ENCODE measurements around the gene MAPKAP1.

The MAPKAP1 gene

DNA sequence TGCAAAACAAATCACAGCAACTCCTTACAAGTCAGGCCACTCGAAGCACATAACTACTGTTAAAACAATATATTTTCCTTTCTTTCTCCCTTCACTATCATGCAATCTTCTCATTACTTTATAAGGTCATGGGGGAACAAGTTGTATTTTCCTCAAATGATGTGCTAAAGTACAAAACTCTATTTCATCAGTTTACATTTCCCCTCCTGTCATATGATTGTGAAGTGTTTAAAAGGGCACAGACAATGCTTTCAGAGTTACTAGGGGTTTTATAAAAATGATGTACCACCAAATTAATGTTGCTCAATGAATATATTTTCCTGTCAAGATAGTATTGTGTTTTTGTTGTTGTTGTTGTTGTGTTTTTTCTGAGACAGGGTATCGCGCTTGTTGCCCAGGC, 34.1 kb downstream of the MAPKAP1 start:
- DNase-seq = no peak

DNA sequence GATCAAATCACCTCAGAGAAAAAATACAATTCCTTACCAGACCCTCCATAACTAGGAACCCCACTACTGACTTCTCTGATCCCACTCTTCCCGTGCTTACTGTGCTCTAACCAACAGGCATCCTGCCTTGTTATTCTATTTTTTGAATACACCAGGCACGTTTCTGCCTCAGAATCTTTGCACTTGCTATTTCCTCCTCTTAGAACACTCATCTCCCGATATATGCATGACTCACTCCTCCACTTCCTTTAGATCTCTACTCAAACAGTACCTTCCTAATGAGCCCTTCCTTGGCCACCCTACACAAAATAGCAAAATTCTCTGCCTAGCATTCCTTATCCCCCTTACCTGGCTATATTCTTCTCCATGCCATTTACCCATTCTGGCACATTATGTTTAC, 43.9 kb downstream of the MAPKAP1 start:
- no peak for DNase-seq

DNA sequence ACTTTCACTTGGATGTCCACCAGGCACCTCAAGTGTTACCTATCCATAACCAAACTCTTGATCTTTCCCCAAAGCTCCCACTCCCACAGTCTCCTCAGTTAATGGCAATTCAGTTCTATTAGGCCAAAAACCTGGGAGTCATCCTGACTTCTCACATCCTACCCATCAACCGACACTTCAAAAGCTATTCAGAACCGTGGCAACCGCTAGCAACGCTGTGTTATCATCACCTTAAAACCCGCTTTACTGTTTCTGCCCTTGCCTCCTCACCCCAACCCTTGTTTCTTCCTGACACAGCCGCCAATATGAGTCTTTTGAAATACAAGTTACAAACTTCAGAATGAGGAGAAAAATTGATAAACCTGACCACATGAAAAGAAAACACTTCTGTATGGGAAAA, 46.5 kb downstream of the MAPKAP1 start:
- no peak for DNase-seq

DNA sequence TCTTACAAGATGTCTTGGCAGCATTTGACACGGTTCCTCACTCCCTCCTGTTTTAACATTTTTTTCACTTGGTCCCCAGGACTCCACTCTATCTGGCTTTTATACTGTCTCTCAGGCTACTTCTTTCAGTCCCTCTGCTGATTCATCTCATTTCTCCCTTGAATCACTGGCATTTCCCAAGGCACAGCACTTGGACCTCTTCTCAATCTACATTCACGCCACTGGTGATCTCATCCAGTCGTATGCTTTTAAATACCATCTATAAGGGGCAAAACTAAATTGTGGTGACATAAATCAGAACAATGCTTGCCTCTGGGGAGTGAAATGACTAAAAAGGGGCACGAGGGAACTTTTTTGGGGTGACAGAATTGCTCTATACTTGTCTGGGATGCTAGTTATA, 47.1 kb downstream of the MAPKAP1 start:
- DNase-seq = no peak

DNA sequence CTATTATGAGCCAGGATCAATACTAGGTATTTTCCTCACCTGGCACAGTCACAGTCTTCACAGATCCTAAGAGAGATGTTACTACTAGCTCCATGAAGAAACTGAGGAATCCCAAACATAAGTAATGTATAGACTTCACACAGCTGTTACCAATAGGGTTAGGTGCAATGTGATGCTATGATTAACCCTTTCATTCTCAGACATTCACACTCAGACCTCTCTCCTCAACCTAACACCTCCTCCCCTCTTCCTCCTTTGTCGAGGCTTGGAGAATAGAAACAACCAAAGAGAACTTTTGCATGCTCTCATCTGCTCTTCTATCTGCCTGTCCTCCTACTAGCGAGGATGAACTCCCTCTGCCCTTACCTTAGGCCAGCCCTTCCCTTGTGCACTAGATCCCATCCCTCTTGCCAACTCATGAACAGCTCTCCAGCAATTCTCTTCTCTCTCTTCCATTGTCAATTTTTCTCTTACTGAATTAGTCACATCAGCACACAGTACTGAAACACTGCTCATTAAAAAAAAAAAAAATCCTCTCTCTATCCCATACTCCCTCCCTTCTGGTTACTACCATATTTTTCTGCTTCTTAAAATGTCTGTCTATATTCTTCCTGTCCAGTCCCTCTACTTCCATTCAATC, 47.7 kb downstream of the MAPKAP1 start:
- DNase-seq = no peak

DNA sequence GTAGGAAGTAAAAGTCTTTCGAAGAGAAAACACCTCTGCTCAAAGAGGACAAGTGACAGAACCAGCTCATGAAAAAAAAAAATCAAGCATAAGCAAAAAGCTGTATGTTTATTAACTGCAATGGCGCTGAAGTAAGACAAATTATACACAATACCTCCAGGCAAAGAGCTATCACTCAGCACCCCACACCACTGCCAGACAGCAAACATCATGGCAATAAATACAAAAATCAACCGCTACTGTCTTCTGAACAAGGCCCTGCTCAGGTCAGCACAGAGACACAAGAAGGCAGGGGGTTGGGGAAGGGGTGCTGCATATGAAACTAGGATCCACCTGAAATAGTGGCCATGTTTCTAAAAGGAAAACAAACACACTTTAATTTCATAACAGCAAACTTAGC, 50.4 kb downstream of the MAPKAP1 start:
- DNase-seq = no peak

DNA sequence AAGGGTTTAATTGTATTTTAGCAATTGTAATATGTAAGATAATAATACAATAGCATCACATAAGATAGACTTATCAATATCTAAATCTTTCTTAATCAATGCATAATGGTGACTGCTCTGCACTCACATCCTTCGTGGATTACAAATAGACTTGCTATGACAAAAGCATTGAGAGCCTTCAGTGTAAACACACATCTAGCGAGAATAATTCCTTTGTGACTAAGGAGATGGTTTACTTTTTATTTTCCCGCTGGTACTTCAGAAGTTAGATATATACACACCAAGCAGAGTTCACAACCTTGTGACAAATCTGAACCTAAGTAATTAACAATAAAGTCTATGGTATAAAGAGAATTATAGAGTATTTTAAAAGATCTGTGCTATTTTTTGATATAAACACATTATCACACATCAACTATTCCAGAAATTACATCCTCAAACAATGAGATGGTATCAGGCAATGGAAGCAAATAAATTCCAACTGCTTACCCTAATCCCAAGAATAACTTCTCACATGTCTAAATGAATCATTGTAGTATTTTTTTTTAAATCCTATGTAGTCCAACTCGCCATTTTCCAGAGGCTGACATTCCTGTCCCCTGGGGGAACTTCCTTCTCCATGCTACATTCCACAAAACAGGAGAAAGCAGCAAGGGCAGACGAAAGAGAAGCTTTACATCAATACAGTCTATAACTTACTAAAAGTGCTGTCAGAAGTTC, 51.2 kb downstream of the MAPKAP1 start:
- no peak for DNase-seq

DNA sequence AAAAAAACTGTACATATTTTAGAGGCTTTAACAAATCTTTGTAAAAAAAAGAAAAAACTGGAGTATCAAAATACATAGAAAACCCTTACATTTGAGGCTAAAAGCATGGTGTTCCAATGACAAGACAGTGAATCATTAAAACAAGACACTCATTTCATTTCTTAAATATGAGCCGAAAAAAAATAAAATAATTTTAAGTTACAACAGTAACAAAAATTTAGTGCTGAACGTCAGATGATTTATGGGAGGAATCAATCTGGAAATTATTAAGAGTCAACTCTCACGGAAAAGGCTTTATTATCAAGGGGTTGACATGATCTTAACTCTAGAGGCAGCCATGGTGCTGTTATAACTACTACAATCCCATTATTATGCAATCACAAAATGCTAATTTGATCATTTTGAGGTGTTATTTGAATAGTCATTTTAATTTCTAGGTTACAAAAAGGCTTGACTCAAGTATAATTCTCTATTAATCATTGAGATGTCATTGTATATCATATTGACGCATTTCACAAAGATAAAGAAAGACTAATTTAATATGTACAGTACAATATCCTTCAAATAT, 51.9 kb downstream of the MAPKAP1 start:
- no peak for DNase-seq

DNA sequence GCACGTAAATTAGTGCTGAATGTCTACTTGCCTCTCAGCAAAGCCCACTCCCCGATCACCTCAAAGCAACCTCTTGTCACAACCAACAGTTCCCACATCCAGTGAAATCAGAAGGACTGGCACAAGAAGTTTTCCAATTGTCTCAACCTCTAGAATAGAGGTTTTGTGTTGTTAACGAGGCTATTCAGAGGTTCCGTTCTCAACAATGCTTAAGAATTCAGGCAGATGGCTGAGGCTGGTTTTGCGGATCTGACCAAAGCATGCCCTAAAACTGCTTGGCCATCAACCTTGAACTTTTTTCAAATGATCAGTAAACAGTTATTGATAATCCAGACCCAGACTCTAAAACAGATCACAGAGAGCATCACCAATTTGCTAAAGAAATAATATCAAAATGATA, 52.9 kb downstream of the MAPKAP1 start:
- DNase-seq = no peak

DNA sequence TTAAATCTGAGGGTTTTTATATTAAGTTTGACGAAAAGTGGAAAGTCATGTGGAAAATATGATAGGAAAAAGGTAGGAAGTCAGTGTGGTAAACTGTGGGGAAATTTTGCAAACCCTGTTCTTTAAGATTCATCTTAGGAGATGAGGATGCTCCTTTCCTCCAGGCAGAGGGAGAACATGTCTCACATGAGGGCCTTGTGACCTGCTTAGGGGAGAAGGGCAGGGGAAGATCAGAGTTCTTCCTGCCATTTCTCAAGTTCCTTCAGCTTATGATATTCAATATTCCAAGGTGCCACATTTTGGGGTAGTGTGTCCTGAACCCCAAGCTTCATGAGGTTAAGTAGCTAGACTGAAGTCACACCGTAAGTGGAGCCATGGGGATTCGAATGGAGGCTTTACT, 53.7 kb downstream of the MAPKAP1 start:
- DNase-seq = no peak

DNA sequence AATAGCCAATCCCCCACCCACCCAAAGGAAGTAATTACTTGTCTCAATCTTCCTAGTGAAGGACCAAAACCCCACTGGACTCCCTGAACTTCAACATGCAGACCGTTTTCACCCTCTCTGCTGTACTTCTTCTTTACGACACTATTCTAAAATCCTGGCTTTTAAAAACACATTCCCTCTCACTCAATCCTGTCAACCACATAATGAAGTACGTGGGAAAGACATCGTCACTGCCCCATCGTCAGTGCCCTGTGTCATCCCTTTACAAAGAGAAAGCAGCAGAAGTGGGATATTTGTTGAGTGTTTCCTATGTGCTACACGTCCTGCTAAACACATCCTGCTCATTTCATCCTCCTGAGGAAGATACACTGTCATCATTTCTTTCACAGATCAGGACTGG, 54.2 kb downstream of the MAPKAP1 start:
- DNase-seq = no peak

DNA sequence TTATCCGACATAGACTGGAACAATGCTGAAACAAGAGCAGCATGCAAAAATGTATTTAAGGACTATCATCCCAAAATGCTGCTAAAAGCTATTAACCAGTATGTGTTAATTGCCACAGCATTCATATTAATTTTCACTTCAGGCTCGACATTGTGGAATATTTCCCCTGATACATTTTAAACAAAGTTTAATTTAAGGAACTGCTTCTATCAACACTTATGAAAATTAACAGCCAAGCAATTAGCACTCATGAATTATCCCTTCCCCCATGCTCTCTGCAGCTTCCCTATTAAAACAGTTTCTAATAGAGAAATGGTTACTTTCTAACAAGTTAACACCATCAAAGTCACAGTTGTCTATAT, 54.8 kb downstream of the MAPKAP1 start:
- DNase-seq = no peak

DNA sequence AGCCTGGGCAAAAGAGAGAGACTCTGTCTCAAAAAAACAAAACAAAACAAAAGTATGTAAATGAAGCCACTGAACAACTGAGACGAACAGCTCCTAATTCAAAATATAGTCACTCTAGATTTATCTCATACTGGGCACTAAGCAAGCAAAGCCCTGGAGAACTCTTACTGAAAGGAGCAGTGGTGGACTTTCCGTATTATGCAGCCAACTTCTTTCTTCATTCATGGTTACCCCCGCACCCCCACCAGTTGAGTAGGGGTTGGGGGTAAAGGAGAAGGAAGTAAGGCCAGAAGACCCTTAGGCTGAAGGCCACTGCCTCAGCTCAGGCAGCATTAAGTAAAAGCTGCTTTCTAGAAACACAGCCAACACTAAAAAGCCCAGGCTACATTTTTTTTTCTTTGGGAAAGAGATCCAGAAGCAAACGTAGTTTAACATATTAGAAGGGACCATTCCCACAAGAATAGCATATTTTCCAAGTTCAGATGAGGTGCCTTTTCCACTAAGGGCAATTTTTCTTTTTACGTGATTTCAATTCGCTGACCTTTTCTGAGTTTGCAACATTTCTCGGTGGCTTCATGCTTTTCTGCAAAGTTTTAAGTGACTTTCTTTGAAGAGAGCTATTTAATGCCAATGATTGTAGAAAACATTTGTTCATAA, 55.3 kb downstream of the MAPKAP1 start:
- no peak for DNase-seq

DNA sequence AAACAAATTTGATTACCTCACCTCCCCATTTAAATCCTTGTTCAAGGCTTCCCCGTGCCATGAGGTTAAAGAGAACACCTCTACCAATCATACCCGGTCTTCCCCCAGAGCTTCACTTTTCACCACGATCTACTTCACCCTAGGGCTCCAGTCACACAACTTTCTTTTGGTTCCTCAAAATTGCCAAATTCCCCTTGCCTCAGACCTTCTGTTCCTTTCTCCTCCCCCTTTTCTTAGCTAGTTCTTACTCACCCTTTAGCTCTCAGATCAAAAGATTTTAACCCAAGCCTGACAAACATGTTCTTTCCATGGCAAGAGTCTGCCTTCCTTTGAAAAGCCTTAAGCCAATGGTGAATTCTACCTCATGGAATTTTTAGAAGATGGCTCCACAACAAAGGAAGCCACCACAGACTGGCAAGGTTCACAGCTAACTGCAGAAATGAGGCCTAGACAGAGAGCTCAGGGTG, 56.7 kb downstream of the MAPKAP1 start:
- no peak for DNase-seq

DNA sequence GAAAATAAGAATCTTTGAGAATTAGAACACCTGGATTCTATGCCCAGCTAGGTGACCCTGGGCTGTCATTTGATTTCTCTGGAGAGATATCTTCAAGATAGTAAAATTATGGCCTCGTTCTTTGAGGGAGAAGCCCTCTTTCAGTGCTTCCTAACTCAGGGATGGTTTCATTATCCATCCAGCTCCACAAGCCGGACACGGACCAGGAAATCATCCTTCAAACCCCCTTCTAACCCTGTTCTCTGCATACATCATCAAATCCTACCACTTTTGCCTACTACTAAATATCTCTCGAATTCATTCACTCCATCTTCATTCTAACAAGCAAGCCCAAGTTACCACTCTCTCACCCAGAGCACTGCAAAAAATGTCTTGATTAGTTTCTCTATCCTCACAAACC, 57.2 kb downstream of the MAPKAP1 start:
- no peak for DNase-seq

DNA sequence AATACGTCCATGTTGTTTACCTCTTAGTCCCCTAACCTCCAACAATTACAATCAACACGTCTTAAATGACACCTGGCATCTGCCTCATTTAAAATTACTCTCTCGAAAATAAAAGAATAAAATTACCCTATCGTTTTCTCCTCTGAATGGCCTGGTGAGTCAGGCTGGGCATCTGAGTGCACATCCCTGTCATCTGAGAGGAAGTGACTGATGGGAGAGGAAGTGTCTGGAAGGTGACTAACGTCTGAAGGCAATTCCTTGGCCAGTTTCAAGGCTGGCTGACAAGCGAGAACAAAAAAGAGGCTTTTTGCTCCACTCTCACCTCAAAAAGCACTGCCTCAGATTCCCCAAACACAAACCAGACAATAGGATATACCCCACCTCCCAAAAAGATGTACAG, 57.7 kb downstream of the MAPKAP1 start:
- no peak for DNase-seq

DNA sequence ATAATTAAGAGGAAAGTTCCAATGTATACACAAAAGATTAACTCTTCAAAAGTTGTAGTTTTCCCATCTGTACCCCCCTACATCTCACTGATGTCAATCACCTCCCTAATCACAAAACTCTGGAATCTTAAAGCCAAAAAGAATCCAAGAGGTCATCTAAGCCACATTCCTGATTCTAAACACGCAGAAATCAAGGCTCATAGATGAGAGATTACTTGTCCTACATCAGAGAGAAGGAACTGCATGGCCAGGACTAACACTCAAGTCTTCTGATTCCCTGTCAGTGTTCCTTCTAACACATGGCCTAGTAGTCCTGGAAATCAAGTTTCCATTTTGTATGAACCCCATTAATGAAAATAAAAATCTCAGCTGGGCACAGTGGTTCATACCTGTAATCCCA, 58.7 kb downstream of the MAPKAP1 start:
- DNase-seq = no peak

DNA sequence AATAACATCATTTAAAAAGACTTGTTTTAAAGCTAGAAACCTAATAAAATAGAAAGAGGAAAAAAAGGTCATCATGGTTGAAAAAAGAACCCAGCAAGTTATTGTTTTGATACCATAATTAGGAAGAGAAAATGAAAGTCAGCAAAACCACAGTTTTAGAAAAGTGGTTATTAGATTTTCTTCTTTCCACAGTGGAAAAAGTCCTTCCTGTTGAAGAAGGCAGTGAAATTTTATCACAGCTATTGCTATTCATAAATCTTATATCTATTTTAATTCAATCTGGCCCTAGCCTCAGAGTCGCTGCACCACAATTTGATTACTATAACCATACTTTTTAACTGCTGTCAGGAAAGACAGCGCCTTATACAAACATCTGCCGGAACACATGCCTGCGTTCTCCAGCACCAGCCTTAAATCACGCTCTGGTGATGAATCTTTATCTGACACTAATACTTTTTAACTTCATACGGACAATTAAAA, 60.3 kb downstream of the MAPKAP1 start:
- no peak for DNase-seq

DNA sequence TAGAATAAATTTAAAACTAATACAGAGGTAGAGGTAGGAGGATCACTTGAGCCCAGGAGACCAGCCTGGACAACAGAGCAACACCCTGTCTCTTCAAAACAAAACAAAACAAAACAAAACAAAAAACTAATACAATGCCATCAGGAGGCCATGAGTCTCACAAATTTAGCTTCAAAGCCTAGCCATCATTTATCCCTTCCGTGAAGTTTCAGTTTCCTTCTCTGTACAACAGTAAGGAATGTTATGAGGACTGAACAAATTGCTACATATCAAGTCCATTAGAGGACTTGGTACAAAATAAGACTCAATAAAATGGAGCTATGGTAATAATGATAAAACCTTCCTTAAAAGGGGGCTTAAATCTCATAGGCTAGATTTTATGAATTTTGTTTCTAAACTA, 60.8 kb downstream of the MAPKAP1 start:
- DNase-seq = no peak

DNA sequence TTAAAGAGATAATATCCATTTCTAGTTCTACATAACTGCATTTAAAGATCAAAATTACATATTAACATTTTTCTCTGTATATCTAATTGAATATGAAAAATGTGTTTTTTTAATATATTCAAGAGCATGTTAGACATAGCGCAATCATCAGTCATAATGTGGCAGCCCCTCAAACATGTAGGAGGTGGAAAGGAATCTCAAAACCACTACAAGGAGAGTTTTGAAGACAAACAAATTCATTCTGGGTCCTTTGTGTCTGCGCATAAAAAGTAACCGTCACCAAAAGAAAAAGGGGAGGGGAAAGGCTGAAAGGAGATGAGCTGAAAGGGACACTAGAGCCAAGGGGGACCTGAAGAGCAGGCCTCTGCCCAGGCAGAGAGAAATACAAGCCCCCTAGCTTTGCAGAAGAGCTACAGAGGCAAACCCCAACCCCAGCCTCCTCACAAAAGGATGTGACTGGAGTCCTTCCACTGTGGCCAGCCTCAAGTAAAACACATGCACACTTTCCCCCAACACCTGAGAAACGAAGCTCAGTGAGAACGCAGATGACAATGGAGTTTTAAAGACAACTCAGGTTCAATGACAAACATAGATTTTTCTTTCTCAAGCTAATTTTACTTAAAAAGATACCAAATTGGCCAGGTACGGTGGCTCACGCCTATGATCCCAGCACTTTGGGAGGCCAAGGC, 62.0 kb downstream of the MAPKAP1 start:
- DNase-seq = no peak

DNA sequence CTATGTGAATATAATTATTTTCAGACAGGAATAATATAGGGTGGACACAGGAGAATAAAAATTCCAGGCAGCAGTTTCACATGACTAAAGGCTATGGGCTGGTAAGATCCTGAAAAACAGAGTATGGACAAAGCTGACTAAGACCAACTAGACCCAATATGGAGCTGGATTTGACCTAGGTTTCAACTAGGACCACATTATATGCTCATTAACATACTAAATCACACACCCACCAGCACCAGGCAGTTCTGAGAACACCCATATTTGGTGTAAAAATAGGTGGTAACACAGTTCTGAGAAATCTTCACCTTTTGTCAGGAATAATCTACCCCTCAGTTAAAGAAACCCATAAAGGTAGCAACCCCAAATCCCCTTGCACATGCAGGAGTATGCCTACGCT, 64.7 kb downstream of the MAPKAP1 start:
- DNase-seq = no peak

DNA sequence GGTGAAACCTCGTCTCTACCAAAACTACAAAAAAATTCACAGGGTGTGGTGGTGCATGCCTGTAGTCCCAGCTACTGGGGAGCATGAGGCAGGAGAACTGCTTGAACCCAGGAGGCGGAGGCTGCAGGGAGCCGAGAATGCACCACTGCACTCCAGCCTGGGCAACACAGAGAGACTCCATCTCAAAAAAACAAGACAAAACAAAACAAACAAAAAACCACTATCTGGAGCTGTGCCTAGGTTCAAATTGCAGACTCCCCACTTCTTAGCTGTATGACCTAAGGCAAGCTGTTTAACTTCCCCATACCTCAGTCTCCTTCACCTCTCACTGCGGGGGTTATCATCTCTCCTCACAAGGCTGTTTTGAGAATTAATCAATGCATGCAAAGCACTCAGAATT, 68.0 kb downstream of the MAPKAP1 start:
- DNase-seq = no peak
